Activated CD4-positive, alpha-beta T cell treated with anti-CD3 and anti-CD28 coated beads, Interleukin-2, amount 50 U/mL, for 4 hours (primary cell): Measurements from ENCODE around the gene MTR.

Experiments used
- DNase-seq, 2 experiments: peaks; one replicate each; pipeline ENCODE4 v3.0.0-alpha.2; 2020

The MTR gene

DNA sequence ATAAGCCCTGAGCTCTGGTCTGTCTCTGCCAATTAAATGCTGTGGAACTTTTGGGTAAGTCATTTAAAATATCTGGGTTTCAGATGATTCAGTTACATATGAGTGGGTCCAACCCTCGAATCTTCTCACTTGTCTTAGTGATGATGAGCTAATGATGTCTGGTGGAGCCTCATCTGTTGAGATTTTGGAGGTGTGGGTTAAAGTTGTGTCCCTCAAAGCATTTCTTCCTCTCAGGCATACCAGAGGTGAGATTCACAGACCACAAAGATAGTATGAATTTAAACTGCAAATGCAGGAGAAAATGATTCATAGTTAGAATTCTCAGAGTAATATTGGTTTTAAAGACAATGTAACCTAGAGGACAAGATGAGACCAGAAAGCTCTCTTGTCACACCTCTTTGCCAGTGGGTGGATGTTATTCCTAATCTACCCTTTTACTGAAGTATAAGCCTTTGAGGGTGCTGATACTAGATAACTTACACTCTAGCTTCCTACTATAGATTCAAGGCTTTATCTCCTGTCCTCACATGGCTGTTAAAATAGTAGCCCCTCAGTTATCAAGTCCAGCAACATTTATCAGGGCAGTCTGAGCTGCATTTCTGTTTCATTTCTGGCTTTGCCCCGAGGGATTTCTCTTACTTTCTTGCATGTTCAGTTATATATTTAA is 118.4 kb downstream of the MTR start:
- DNase-seq, result no peak

DNA sequence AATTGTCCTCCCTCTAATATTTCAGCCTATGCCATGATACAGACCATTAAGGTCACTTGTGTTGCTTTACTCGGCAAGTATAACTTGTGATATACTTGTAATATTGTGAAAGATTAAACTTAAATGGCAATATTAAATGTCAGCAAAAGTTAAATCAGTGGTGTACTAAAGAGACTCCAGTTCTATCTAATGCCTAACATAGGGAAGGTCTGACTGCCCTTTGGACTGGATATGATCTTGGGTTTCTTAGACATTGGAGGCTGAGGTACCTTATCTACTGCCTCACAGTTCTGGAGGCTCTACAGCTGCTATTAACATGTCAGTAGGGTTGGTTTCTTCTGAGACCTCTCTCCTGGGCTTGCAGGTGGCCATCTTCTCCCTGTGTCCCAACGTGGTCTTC is 119.3 kb downstream of the MTR start:
- no peak for DNase-seq

DNA sequence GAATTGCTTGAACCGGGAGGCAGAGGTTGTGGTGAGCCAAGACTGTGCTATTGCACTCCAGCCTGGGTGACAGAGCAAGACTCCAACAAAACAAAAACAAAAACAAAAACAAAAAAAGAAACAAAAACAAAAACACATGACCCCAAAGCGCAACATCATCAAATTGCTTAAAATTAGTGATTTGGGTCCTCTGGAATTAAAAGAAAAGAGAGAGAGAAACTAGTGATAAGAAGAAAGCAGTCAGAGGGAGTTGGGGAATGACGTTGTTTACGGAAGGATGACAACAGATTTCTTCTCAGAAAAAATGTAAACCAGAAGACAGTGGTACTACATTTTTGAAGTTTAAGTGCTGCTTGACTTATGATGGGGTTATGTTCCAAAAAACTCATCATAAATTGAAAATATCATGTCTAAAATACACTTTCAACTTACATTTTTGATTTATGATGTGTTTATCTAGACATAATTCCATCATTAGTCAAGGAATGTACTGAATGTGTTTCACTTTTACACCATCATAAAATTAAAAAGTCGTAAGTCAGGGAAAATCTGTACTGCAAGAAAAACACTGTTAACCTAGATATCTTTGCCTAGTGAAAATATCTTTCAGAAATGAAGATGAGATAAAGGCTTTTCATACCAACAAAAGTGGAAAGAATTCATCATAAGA is 121.2 kb downstream of the MTR start:
- DNase-seq, result no peak

DNA sequence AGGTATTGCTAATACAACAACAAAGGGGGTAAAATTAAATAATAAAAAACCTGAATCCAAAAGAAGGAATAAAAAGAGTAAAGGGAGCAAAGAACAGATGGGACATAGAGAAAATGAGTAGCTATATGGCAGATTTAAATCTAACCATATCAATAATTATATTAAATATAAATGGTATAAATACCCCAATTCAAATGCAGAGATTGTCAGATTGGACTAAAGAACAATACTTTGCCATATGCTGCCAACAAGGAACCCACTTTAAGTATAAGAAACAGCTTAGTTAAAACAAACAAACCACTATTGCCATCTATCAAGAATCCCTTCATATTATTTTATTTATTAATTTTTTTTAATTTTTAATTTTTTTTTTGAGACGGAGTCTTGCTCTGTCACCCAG is 122.4 kb downstream of the MTR start:
- DNase-seq, result no peak

DNA sequence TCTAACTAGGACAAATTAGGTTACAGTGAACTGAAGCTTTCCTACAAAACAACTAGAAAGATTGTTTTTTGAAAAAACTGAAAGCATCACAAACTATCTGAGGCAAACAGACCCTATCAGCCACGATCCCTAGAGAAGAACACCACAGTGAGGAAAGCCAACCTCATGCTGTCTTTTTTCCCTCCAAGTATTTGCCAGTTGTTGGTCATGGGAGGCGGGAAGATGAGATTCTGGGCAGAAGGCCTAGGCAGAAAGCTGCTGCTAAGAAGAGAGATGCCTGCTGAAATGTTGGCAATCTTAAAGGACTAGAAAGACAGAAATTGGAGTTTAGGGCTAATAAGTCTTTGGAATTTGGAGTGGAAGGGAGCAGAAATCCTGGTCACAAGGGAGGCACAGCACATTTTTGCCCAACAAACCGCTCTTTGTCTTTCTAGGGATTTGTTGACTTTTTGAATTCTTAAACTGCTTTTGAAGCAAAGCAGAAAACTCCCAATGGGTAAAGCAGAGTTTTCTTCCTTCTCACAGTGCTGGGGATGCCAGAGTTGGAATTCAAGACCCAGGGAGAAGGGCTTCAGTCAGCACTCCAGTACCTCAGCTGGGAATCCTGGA is 125.3 kb downstream of the MTR start:
- DNase-seq, result no peak

DNA sequence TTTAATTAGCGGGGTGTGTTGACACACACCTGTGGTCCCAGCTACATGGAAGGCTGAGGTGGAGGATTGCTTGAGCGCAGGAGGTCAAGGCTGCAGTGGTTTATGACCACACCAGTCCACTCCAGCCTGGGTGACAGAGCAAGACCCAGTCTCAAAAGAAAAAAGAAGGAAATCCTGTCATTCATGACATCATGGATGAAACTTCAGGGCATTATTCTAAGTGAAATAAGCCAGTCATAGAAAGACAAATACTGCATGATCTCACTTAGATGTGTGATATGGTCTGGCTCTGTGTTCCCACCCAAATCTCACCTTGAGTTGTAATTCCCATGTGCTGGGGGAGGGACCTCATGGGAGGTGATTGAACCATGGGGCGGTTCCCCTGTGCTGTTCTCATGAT is 126.5 kb downstream of the MTR start:
- DNase-seq, result no peak

DNA sequence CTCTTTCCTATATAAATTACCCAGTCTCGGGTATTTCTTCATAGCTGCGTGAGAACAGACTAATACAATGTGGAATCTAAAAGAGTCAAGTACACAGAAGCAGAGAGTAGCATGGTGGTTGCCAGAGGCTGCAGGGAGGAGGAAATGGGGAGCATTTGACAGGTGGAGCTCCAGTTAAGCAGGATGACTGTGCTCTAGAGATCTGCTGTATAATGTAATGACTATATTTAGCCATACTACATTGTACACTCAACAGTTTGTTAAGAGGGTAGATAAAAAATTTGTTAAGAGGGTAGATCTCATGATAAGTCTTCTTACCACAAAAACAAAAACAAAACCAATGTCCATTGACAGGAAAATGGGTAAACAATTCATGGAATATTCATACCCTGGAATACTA is 127.1 kb downstream of the MTR start:
- no peak for DNase-seq

DNA sequence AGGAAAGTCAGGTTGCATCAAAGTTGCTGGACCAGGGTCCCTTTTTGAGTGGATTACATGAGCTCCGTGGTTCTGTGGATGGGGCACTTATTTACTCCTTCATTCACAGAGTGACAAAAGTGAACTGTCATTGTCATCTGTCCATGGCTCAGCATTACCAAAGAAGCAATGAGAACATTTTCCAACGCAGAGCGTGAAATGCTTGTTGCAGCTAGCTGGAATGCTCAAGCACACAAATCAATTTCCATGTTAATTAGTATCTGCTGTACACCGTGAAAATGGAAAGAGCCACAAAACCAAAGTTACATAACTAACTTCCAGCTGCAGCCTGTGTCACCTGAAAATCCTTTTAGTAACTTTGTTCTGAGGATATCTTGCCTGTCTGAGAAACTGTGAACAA is 130.3 kb downstream of the MTR start:
- DNase-seq, result no peak

DNA sequence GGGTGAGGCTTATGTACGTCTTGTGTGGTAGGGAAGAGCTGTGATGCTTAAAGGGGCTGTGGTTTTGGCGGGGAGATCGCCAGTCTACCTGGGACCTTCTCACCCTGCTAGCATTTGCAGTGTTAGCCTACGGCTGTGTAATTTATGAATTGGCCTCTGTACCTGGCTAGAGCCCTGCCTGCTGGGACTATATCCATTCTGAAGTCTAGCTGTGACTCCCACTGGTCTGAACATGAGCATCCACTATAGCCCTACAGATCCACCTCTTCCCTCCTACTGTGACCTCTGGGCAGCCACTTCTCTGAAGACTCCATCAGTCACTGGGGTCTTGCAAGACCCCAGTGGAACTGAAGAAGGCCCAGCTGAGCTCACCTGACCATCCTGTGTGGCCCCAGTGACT is 135.4 kb downstream of the MTR start:
- DNase-seq, result no peak

DNA sequence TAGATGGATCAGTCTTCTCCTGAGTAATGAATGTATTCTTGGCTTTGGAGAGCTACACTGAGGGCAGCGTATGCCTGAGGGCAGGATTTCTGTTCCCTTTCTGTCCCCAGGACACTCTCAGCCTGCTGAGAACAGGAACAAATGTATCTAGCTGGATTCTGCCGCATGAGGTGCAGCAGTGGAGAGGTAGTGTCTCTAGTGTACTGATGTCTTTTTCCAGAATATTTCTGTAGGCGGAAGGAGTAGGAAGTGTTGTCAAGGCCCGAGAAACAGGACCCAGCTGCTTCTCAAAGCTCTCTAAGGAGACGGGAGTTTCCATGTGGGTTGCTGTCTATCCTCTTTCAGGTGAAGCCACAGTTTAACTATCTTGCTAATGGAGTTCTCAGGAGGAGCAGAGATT is 143.7 kb downstream of the MTR start:
- no peak for DNase-seq

DNA sequence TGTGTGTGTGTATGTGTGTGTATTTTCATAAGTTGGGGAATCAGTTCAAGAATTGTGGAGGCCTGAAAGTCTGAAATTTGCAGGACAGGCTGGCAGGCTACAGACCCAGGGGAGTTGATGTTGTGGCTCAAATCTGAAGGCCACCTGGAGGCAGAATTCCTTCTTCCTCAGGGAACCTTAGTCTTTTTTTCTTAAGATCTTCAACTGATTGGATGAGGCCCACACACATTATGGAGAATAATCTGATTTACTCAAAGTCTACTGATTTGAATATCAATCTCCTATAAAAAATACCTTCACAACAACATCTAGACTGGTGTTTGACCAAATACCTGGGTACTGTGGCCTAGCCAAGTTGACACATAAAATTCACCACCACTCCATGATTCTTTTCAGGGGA is 147.3 kb downstream of the MTR start:
- DNase-seq, result no peak

DNA sequence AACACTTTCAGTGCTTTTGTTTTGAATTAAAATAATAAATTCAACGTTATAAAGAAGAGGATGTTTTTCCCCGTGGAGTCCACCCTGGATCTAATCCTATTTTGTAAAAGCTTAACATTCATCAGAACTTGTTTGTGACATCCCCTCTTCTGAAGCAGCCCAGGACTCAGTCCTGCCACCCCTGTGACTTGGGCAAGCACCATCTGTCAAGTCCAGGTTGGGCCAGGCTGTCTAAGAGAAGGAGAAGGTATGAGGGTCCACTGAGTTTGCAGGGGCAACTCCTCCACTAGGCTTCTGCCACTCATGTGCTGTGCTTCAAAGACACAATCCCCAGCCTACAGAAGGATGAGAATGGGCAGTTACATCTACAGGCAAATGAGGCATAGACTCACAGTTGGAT is 149.5 kb downstream of the MTR start:
- no peak for DNase-seq

DNA sequence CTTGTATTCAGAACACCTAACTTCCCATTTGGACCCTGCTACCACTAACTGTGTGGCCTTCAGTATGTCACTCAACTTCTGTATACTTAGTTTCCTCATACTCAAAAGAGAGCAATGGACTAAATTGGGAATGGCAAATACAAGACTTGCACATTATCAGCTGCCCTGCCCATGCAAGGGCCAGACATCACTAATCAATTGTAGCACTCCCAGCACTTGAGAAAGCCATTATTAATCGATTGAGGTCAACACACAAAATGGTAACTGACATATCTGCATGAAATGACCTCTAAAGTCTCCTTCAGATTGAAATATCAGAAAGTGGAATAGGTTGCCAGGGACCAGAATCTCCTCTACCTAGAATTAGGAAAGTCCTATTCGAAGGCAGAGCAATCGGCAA is 149.9 kb downstream of the MTR start:
- no peak for DNase-seq

DNA sequence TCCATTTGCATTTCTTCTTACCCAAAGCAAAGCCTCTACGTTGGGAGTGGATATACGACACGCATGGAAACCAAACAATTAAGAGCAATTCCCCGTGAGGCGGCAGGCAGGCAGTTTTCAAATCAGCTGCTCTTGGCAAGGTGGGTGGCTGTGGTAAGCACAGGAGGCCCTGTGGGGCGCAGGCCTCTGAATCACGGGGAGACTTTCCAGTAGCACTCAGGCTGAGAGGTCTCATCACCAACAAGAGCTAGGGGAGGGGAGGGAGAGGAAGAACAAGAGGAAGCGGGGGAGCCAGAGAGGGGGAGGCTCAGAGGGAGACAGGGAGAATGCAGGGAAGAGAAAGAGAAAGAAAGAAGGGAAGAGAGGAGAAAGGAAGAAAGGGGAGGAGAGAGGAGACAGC is 152.7 kb downstream of the MTR start:
- DNase-seq, result no peak

DNA sequence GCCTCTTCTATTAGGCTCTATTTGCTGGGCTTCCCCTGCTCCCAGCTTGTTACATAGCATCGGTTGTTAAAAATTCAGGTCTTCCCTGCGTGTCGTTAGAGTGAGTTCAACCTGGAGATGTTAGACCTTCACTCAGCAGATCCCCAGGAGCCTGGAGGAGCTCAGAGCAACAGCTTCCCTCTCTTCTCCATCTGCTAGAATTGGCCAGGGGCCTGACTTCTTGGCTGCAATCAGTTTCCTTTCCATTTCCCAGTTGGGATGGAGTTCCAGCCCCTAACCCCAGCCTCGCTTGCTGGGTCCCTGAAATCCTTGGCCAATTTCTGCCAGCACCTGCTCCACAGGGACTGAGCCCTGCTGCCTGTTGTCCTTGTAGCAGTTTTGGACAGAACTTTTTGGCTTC is 153.3 kb downstream of the MTR start:
- DNase-seq, result no peak

DNA sequence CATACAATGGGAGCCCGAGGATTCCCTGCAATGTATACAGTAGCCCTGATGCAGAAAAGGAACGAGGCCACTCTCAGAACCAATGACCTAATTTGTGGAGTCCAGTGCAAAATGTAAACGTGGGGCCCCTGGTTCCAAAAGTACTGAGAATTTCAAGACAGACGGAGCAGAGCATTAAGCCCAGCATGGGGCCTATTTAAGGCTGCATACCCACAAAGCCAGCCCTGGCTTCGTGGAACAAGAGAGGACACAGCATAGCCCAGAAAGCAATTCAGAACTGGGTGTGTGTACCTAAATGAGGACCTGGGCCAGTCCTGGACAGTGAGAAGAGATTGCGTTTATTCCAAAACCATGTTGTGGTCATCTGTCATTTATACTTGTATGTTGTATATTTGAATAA is 153.9 kb downstream of the MTR start:
- DNase-seq, result no peak

DNA sequence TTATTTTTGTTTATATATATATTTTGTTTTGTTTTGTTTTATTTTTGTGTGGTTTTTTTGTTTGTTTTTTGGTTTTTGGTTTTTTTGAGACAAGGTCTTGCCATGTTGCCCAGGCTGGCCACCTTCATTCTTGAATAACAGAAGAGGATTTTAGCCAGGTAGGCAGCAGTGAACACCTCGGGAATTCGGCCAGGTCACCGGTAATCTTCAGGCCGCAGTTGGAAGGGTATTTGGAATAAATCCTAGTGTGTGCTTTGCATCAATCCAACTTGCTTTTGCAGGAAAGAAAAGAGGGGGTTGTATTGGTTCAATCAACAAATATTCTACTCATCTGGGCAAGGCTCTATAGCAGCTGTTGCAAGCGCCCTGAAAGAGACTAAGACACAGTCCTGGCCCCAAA is 155.3 kb downstream of the MTR start:
- DNase-seq, result no peak

DNA sequence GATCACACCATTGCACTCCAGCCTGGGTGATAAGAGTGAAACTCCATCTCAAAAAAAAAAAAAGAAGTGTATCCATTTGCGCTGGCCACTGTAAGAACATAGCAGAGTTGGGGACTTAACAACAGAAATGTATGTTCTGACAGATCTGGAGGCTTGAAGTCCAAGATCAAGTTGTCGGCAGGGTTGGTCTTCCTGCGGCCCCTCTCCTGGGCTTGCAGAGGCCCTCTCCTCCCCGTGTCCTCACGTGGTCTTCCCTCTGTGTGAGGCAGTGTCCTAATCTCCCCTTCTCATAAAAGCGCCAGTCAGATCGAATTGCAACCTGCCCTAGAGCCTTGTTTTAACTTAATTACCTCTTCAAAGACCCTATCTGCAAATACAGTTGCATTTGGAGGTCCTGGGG is 156.6 kb downstream of the MTR start:
- no peak for DNase-seq

DNA sequence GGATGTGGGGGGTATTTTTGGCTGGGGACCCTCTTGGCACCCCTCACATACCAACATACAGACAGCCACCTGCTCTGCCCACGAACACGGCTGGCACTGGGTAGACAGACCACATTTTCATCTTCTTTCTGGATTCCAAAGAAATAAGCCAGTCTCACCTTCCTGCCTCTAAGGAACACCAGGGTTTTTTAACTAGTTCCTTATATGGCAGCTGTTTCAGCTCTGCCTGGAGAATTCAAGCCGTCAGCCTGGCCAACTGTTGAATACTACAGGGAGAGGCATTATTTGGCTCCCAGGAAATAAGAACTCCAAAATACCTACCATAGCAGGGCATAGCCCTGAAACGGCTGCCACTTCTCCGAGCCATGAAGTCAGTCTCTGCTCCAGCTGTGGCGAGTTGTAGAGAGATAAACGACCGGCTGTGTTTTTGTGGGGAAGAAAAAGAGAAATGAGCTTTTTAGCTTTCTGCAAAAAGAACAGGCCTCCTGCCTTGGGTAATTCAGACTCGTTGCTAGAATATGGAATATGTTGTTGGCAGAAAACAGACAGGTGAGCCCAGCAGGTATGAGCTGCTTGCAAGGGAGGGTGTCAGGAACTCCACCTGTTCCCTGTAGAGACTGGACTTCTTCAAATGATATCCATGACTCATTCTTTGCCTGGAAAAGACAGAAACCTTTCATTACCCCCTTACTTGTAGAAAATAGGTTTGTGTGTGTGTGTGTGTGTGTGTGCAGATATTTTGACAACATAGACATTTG is 157.3 kb downstream of the MTR start:
- no peak for DNase-seq

DNA sequence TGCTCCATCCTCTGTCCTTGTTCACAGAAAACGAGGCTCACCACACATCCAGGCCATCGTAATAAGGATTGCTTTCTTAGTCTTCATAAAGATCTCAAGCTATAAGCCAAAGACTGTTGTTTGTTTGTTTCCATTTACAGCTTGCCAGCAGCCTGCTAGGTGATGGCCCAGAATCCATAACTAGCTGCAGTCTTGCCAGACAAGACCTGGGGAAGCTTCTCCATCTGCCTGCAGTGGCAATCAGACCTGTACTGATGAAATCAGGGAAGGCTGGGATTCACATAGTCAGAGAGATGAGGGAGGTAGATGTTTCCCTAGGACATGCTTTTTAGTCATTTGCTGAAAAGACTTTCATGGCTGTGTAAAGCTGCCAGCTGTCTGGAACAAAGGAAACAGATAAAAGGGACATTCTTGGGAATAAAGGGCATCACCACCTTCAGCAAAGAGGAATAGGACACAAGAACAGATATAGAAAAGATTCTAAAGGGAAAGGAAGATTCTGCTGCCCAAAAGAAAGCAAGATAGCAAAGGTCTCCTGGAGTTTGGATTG is 158.1 kb downstream of the MTR start:
- DNase-seq, result no peak
